ENCODE data around the gene DGKD.
"Not testable (repeated sequence)": the region's sequence is repeated elsewhere in the genome, so short reads cannot be mapped to it uniquely, and the experiment has no call there.

The DGKD gene

DNA sequence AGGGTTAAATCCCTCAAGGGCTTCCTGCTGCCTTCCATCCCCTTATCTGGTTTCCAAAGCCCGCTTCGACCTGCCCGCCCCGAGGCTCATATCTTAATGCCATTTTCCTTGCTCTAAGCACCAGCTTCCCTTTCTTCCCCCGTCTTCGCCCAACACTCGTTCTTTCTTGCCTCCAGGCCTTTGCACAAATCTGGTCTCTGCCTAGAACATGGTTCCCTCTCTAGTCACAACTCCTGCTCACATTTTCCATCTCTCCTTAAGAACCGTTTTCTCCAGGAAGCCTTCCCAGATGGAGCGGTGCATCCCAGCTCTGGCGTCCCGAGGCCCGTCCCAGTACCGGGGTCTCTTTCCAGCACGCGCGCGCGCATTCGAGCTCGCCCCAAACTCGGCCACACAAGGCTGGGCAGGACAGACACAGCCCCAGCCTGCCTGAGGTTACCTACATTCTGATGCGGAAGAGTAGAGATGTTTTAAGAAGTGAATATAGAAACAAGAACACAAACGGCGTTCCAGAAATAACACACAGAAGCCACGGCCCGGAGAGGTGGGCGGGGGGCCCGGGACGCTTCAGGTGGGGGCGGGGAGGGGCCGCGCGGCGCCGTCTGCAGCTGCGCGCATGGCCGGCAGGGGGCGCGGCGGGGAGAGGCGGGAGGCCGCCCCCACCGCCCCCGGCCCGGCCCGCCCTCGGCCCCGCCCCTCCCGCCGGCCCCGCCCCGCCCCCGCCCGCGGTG lies at the start of gene DGKD:
DGKD (plus strand) TSS at position 726 of the 731 bp plus-strand sequence. CDS start 25 bp downstream, outside the sequence.
- DNase-seq = peak in 29 of 56 donors; percentile 12 to 79 (median 48)

DNA sequence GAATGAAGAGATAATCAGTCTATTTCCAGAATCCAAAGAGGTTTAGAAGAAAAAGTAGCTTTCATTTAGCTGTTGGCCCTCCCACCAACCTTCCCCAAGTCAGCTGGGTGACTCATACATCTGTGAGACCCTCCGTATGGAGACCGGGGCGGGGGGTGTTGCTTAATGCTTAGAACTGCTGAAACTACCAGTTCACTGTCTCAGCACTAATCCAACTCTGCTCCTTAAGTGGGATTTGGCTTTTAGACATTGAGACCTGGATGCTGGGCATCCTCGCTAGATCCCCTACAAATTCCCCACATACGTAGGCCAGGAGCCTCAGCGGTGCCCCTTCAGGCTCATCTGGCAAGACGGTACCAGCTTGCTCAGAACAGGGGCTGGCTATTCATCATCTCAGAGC lies 46.7 kb upstream of the DGKD start, which contains the start of gene SAG:
SAG (plus strand) TSS at position 252 of the 400 bp plus-strand sequence. CDS start 1,374 bp downstream, outside the sequence.
- DNase-seq = no peak

DNA sequence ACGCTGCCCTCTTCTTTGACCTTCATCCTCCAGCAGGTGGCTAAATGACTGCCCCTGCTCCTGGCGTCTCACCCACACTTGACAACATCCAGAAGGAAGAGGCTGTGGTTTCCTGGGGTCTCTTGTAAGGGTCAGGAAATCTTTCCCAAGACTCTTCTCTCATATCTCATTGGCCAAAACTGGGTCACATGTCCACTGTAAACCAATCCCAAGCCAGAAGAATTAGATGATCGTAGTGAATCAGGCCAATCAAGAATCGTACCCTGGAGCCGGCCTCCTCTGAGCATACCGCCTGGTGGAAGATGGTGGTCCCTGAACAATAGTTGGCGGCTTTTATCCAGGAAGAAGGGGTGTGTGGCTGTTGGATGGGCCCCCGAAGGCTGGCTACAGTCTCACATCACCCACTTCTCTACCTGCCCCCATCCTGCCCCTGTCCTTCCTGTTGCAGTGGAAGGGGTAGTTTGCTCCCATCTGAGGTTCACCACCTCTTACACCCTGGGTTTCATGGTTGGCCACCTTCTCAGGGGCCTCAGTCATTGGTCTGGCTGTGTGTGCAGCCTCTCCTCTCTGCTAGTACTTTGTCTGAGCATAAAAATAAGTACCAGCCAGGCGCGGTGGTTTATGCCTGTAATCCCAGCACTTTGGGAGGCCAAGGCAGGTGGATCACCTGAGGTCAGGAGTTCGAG lies 42.9 kb upstream of the DGKD start:
- no peak for DNase-seq

- DNase-seq = no peak
These were observed 41.4 kb upstream of the DGKD start for GRCh38 chr2:233312874-233313273.

DNA sequence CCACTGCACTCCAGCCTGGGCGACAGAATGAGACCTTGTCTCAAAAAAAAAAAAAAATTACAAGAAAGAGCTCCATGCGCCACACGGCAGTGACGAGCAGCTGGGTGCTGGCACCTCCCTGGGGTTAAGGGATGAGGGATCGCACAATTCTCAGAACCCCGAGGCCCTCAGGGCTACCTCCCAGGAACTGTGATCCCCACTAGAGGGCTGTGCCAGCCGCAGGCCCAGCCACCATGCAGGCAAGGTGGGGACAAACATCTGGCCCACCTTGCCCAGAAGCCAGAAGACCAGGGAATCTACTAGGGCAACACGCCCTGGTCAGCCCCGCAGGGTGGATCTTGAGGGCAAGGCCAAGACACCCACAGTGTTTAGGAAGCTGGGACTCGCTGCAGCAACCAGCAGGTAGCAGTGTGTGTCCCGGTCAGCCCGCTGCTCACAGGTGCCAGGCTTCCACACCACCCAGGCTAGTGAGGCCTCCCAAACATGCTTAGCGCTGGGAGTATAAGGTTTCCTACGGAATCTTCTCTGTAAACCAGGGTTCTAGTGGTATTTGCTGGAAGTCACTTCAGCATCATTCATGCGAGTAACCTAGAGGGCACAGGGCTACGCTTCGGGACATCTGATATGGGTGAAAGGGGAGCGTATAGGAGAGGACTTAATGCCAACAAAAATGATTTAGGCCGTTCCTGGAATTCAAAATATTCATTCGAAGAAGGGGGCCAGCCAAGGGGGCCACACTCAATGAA lies 39.9 kb upstream of the DGKD start:
- no peak for DNase-seq

DNA sequence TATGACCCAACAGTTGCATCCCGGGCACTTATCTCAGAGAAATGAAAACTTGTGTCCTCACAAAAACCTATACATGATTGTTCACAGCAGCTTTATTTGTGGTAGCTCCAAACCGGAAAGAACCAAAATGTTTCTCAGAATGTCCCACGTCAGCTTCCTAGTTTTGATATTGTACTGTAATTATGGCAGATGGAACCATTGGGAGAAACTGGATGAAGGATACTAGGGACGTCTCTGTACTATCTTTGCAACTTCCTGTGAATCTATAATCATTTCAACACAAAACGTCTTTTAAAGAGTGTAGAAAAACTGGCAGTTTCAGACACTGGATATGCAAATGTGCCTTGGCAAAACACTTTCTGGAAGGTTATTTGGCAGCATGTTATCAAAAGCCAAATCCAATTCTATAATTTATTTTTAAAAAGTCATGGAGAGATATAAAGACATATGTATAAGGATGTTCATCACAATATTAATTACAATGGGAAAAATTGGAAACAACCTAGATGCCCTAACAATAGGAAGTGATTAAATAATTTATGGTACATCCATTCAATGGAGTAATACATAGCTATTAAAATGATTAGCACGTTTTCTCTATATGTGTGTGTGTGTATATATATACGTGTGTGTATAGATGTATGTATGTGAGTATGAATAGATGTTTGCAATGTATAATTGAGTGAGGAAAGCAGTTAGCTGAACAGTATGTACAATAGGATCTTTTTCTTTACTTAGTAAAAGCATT lies 36.9 kb upstream of the DGKD start:
- DNase-seq = no peak

GRCh38 chr2:233319256-233319655 lies 35.0 kb upstream of the DGKD start:
- peak in 4 of 56 donors; percentile 5 to 43 (median 17) for DNase-seq

DNA sequence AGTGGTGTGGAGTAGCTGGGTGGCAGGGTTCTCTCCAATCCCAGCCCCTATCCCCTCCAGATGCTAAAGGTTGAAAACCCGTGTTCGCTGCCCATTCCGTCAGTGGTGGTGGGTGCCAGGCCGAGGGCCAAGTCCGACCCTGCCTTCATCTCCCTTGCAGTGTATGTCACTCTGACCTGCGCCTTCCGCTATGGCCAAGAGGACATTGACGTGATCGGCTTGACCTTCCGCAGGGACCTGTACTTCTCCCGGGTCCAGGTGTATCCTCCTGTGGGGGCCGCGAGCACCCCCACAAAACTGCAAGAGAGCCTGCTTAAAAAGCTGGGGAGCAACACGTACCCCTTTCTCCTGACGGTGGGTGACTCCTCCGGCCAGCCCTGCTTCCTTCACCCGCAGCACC lies 33.8 kb upstream of the DGKD start:
- no peak for DNase-seq

- no peak for DNase-seq
These were observed 33.1 kb upstream of the DGKD start for GRCh38 chr2:233321166-233321565.

- DNase-seq = no peak
These were observed 30.4 kb upstream of the DGKD start for GRCh38 chr2:233323851-233324250.

DNA sequence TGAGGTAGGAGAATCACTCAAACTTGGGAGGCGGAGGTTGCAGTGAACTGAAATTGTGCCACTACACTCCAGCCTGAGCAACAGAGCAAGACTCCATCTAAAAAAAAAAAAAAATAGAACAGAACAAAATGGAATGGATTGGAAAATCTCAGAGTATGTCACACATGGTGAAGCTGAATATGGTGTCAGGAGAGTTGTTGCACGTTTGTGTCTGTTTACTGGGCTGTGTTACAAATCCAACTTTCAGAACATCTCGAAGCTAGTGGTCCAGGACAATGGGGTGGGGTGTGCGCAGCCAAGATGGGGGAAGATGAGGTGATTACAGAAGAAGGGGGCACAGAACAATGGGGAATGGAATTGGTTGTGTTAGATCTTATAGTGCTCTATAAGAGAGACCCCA lies 29.0 kb upstream of the DGKD start:
- DNase-seq = no peak

- no peak for DNase-seq
These were observed 28.5 kb upstream of the DGKD start for GRCh38 chr2:233325814-233326213.

- no peak for DNase-seq
These were observed 27.8 kb upstream of the DGKD start for GRCh38 chr2:233326500-233326899.

GRCh38 chr2:233328922-233329321 lies 25.4 kb upstream of the DGKD start:
- DNase-seq = no peak

GRCh38 chr2:233329489-233330135 lies 24.7 kb upstream of the DGKD start:
- DNase-seq = no peak

GRCh38 chr2:233331536-233331935 lies 22.8 kb upstream of the DGKD start:
- DNase-seq = peak in 30 of 56 donors; percentile 9 to 73 (median 30)

DNA sequence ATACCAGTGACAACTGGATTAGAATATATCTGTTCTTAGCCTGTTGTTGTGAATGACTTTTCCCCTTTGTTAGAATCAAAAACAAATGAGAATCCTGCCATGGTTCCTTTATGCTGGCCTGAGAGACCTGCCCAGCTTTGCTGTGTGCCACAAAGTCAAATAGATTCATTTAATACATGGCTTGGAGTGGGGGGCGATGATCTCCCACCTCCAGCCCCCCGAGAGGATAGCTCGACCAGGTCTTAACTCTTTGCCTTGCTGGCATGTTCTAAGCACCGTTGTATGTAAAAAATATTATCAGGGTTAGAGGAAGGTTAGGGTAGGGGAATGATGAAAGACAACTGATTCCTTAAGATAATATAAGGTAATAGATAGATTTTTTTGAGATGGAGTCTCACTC lies 22.2 kb upstream of the DGKD start:
- DNase-seq = no peak

DNA sequence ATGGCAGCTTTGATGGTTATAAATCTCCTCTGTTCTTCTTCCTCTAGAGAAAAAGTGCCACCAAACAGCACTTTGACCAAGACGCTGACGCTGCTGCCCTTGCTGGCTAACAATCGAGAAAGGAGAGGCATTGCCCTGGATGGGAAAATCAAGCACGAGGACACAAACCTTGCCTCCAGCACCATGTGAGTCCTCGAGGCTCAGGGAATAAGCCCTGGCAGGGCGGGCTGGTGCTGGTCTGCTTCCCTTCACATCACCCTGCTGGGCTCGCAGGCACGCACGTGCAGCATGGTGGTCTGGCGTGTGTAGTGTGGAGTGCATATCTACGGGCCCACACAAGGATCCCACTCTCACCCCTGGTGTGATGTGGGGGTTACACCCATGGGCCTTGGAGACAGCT lies 19.4 kb upstream of the DGKD start:
- no peak for DNase-seq

- DNase-seq = not testable (repeated sequence)
These were observed 18.2 kb upstream of the DGKD start for GRCh38 chr2:233336091-233336490.

DNA sequence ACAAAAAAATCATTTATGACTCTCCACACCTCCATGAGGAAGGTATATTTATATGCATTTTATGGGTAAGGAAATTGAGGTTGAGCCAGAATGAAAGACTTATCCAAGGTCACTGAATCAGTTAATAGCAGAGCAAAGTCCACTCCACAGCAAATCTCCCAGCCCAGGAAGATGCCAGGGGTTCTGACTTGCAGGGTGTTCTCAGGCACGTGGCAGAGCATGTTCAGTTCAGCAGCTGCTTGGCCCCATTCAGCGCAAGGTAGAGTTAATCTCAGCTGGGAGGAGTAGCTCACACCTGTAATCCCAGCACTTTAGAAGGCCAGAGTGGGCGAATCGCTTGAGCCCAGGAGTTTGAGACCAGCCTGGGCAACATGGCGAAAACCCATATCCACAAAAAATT lies 17.8 kb upstream of the DGKD start:
- DNase-seq = no peak

- no peak for DNase-seq
These were observed 16.2 kb upstream of the DGKD start for GRCh38 chr2:233338046-233338445.

All from amygdala (tissue), 56 donors.